Bronchial epithelial cell (primary cell): ENCODE results near the gene ARL11. TPM values are rescaled to one million over a fixed set of nuclear protein-coding genes. Genes with fewer than 3 reads are reported as not detected.
"Not testable (repeated sequence)": the region's sequence is repeated elsewhere in the genome, so short reads cannot be mapped to it uniquely, and the experiment has no call there.

ENCODE experiments used
- DNase-seq: peaks from one replicate; pipeline ENCODE4 v3.0.0-alpha.2; 2010; ENCODE audit warnings: low read depth
- FAIRE-seq: peaks from 2 replicates; lab custom pipeline; 2011; peaks lifted over from hg19 to GRCh38; lab: Jason Lieb, UNC
- H3K27me3 ChIP-seq: 2 replicates; pipeline ENCODE4 v1.5.1; 2011; ENCODE audit warnings: low read length; ENCODE audit not compliant: control insufficient read depth, insufficient read depth
- H3K36me3 ChIP-seq: 2 replicates; pipeline ENCODE4 v1.5.1; 2011; ENCODE audit warnings: low read length; ENCODE audit not compliant: control insufficient read depth, insufficient read depth
- H3K4me3 ChIP-seq: 2 replicates; pipeline ENCODE4 v1.5.1; 2011; ENCODE audit warnings: mild to moderate bottlenecking, low read depth, low read length, control low read depth
- CTCF ChIP-seq: IDR thresholded peaks from 2 replicates; pipeline ENCODE4 v1.5.1; 2011; ENCODE audit warnings: mild to moderate bottlenecking, moderate library complexity, low read length, control low read depth, inconsistent platforms; ENCODE audit not compliant: insufficient read depth, severe bottlenecking
- total RNA-seq: library from RNA; depleted of rRNA; stranded (reverse); fragments of >200 nt; gene quantifications from 2 replicates; pipeline ENCODE4 v1.2.1, GENCODE V29; 2014

Gene ARL11
- total RNA-seq, 1 donor from 2014 or later: not detected

DNA sequence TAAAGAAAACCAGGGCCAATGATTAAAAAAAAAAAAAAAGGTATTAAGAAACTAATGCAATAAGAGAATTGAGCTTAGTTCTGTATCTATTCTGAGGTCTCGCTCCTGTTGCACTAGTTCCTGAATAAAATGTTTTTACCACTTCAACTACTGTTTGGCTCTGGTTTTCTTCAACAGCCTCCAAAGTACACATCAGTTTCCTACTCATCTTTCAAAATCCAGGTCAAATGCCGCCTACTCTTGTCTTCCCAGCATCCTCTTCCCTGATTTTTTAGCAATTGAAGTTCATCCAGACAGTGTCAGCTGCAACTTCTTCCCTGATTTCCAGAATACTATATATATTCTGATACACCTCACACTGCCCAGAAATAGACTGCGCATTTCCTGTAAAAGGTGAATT is 41.6 kb upstream of the ARL11 start:
- Histone ChIP-seq H3K4me3 (no peak overlapping the region), H3K36me3 (no peaks in the 10 kb centered on the region), H3K27me3 (no peaks in the 10 kb centered on the region)
- FAIRE-seq (no peak), DNase-seq (no peak)
- no peak for TF ChIP-seq CTCF

DNA sequence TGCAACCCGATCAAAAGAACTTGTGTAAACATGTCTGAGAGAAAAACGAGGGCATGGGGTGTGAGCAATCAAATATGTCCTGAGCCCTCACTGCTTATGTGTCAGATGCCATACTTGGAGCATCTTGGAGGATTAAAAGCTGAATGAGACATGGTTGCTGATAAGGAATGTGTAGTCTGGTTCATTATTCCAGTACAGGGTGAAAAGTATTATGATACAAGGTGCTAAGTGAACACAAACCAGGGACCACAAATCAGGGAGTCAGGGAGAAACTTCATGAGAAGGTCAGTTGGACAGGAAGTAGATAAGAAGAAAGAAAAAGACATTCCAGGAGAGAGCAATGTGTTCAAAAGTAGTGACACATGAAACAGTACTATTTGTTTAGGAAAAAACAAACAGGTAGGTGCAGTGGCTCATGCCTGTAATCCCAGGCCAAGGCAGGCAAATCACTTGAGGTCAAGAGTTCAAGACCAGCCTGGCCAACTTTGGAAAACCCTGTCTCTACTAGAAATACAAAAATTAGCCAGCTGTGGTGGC is 40.9 kb upstream of the ARL11 start:
- DNase-seq: peak; percentile 91
- no peak for TF ChIP-seq CTCF
- Histone ChIP-seq H3K27me3 (no peaks in the 10 kb centered on the region), H3K4me3 (no peak overlapping the region), H3K36me3 (no peaks in the 10 kb centered on the region)
- no peak for FAIRE-seq

- DNase-seq, H3K36me3 ChIP-seq, FAIRE-seq, H3K4me3 ChIP-seq, H3K27me3 ChIP-seq: not testable (repeated sequence)
Measured at GRCh38 chr13:49590714-49591113, 37.6 kb upstream of the ARL11 start.

- not testable (repeated sequence) for H3K36me3 ChIP-seq, FAIRE-seq, H3K4me3 ChIP-seq, H3K27me3 ChIP-seq, DNase-seq
Measured at GRCh38 chr13:49593876-49594275, 34.4 kb upstream of the ARL11 start.

DNA sequence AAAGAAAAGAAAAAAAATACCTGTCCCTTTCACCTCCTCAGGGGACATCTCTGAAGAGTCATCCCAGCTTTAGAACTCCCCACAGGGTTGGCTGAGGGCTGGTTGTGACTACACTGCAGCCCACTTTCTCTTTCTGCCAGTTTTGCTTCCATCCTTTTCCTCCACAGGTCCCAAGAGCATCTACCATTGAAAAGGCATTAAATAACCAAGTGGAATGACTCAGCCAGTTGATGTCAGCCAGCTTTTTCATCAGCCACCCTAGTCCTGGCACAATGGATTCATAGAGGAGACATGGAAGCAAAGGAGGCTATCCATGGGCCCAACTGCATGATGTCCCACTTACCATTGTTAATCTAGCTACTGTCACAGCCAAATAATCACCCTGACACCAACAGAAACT is 33.7 kb upstream of the ARL11 start:
- no peak for TF ChIP-seq CTCF
- Histone ChIP-seq H3K4me3 (no peak overlapping the region), H3K27me3 (no peaks in the 10 kb centered on the region), H3K36me3 (no peaks in the 10 kb centered on the region)
- DNase-seq (no peak), FAIRE-seq (peak; percentile 40)

DNA sequence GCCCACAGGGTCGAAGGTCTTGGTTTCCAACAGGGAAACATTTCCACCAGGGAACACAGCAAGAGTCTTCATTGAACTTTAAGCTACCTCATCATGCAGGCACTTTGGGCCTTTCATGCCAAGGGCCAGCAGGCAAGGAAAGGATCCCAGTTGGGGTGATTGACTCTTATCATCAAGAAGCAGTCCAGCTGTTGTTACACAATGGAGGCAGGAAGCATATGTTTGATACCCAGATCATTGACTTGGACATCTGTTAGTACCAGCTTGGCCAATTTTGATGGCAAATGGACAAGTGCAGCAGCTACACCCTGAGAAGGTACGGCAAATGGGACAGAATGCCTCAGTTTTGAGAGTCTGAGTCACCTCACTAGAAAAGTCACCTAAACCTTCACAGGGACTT is 32.1 kb upstream of the ARL11 start:
- no peak for DNase-seq
- no peak for TF ChIP-seq CTCF
- Histone ChIP-seq H3K27me3 (no peaks in the 10 kb centered on the region), H3K4me3 (no peak overlapping the region), H3K36me3 (no peaks in the 10 kb centered on the region)
- peak; percentile 85 for FAIRE-seq

DNA sequence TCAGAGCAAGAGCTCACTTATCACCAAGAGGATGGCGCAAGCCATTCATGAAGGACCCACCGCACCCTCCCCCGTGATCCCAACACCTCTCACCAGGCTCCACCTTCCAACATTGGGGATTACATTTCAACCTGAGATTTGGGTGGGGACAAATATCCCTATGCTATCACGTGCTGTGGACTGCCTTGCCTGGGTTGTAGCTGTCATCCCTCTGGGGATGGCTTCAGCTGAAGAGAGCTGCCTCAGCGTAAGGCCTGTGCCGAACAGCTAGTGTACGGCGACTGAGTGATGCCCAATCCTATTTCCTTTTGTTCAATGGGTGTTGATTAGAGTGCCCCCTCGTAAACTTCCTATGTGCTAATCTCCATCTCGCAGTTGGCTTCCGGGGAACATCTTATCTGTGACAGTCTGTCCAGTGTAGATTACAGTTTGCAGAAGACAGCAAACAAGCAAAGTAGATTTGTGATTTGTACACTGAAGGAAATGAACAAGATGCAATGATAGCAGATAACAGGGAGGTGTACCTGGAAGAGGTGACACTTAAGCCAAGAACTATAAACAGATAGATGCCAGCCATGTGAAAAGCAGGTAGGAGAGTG is 31.2 kb upstream of the ARL11 start:
- DNase-seq: no peak
- no peaks in the 10 kb centered on the region for H3K27me3 ChIP-seq
- no peak for TF ChIP-seq CTCF
- no peak overlapping the region for H3K4me3 ChIP-seq
- no peaks in the 10 kb centered on the region for H3K36me3 ChIP-seq
- no peak for FAIRE-seq
